HepG2 (cell line): Measurements from ENCODE around the gene TFEB. TPM values are rescaled to one million over a fixed set of nuclear protein-coding genes. Genes with fewer than 3 reads are reported as not detected.

ENCODE experiments used
- AKNA ChIP-seq: sonication (generic); formaldehyde crosslinking; IDR thresholded peaks from 2 replicates; pipeline ENCODE4 v1.4.0; 2020; ENCODE audit warnings: missing genetic modification reagents, borderline replicate concordance
- ARHGAP35 ChIP-seq: sonication (generic); formaldehyde crosslinking; IDR thresholded peaks from 2 replicates; pipeline ENCODE4 v1.9.0; 2022; ENCODE audit warnings: mild to moderate bottlenecking, inconsistent platforms, moderate library complexity, missing genetic modification reagents, borderline replicate concordance
- DRAP1 ChIP-seq: IDR thresholded peaks from 2 replicates; pipeline ENCODE4 v1.6.1; 2016; ENCODE audit warnings: missing genetic modification reagents, missing compliant biosample characterization
- E2F2 ChIP-seq: sonication (generic); formaldehyde crosslinking; IDR thresholded peaks from 2 replicates; pipeline ENCODE4 v1.4.0; 2020; ENCODE audit warnings: missing genetic modification reagents, borderline replicate concordance
- NFATC3 ChIP-seq: sonication (generic); formaldehyde crosslinking; IDR thresholded peaks from 2 replicates; pipeline ENCODE4 v1.5.1; 2020; ENCODE audit warnings: mild to moderate bottlenecking, missing genetic modification reagents
- PHB2 ChIP-seq: fragments of 450-650 bp; IDR thresholded peaks from 2 replicates; pipeline ENCODE4 v1.6.1; 2018; ENCODE audit not compliant: partially characterized antibody
- PPARG ChIP-seq: conservative IDR thresholded peaks from 2 replicates; pipeline ENCODE4 v1.6.1; 2016; ENCODE audit warnings: missing biosample characterization, missing genetic modification reagents
- TARDBP ChIP-seq: sonication (generic); formaldehyde crosslinking; IDR thresholded peaks from 2 replicates; pipeline ENCODE4 v1.8.0; 2022; ENCODE audit warnings: mild to moderate bottlenecking, missing genetic modification reagents
- ZBTB26 ChIP-seq: IDR thresholded peaks from 2 replicates; pipeline ENCODE4 v1.6.1; 2016; ENCODE audit warnings: missing compliant biosample characterization, missing genetic modification reagents, borderline replicate concordance
- ZC3H13 ChIP-seq: sonication (generic); formaldehyde crosslinking; IDR thresholded peaks from 2 replicates; pipeline ENCODE4 v1.8.1; 2023; ENCODE audit warnings: mild to moderate bottlenecking, missing genetic modification reagents, moderate library complexity
- ZGPAT ChIP-seq: IDR thresholded peaks from 2 replicates; pipeline ENCODE4 v1.6.1; 2016; ENCODE audit warnings: mild to moderate bottlenecking
- ZNF180 ChIP-seq: sonication (generic); formaldehyde crosslinking; IDR thresholded peaks from 2 replicates; pipeline ENCODE4 v1.4.0; 2020; ENCODE audit warnings: low read depth, missing genetic modification reagents, borderline replicate concordance
- ZNF251 ChIP-seq: sonication (generic); formaldehyde crosslinking; IDR thresholded peaks from 2 replicates; pipeline ENCODE4 v1.9.0; 2021; ENCODE audit warnings: mild to moderate bottlenecking, missing genetic modification reagents
- ZNF598 ChIP-seq: sonication (generic); formaldehyde crosslinking; IDR thresholded peaks from 2 replicates; pipeline ENCODE4 v1.5.1; 2020; ENCODE audit warnings: mild to moderate bottlenecking, missing genetic modification reagents, borderline replicate concordance
- ZNF614 ChIP-seq: IDR thresholded peaks from 2 replicates; pipeline ENCODE4 v1.6.1; 2018; ENCODE audit warnings: missing biosample characterization, missing genetic modification reagents, inconsistent platforms, borderline replicate concordance
- polyA plus RNA-seq, 8 experiments: library from polyadenylated mRNA; depleted of rRNA in 3 of 8; stranded (reverse) in 7 of 8; unstranded in 1 of 8; fragments of >200 nt; fragmentation: Illumina TruSeq in 4 of 8; extraction: Trizol in 4 of 8; gene quantifications; 2 replicates each; pipeline versions ENCODE4 v1.2.1 to v1.2.3, GENCODE V29; 2011 to 2016; ENCODE audit warnings: low read depth in 4 of 8, missing spikeins in 1 of 8, mixed read lengths in 1 of 8; ENCODE audit not compliant: insufficient read depth in 1 of 8
- total RNA-seq, 5 experiments: library from RNA; depleted of rRNA; stranded (reverse); fragments of >200 nt; fragmentation: Illumina TruSeq; extraction: Trizol; gene quantifications; 2 replicates each; pipeline ENCODE4 v1.2.3, GENCODE V29; 2016; ENCODE audit warnings: low read depth in 1 of 5

Gene TFEB
- total and polyA plus RNA-seq, 2 of the 13 experiments (the other 11 are each of a cell fraction or from before 2014, with no cell fraction given): 13.3 to 18.7 TPM

GRCh38 chr6:41741625-41742490, 6.5 kb upstream of the TFEB start (continued):
- TF ChIP-seq ZBTB26 (CRISPR knock-in tag) (no peak), ZNF251 (CRISPR knock-in tag) (no peak), NFATC3 (CRISPR knock-in tag) (no peak), TARDBP (peak; percentile 61; the same call in 1 of the 2 replicates), DRAP1 (CRISPR knock-in tag) (0 out of 2 replicates have a peak, but pooled peaks have one; percentile 51), ZGPAT (CRISPR knock-in tag) (peak; percentile 65; the same call in 1 of the 2 replicates), PPARG (CRISPR knock-in tag) (peak; percentile 71), PHB2 (no peak), ZNF598 (CRISPR knock-in tag) (no peak), AKNA (CRISPR knock-in tag) (no peak), ZNF614 (CRISPR knock-in tag) (no peak), ARHGAP35 (0 out of 2 replicates have a peak, but pooled peaks have one; percentile 67), ZNF180 (CRISPR knock-in tag) (no peak), E2F2 (CRISPR knock-in tag) (no peak), ZC3H13 (CRISPR knock-in tag) (0 out of 2 replicates have a peak, but pooled peaks have one; percentile 55)
